HepG2 (cell line): ENCODE measurements around the gene ADCY5. TPM values are rescaled to one million over a fixed set of nuclear protein-coding genes. Genes with fewer than 3 reads are reported as not detected.

ENCODE experiments used
- ATAC-seq: fragments of 200-7000 bp; cut with Tn5 transposase; 3 replicates; pipeline ENCODE4 v1.9.1; 2020; ENCODE audit warnings: mild to moderate bottlenecking, moderate library complexity
- BruUV-seq: library from RNA; stranded (reverse); fragments of 400-500 nt; replicated peaks from 2 replicates; lab custom pipeline; 2021; lab: Mats Ljungman, UMichigan
- CTCF ChIA-PET: fragments of 300-600 bp; formaldehyde crosslinking; extraction: SDS; loops from one replicate; lab custom pipeline; 2021; ENCODE audit warnings: low total read pairs, inconsistent platforms, low intra/inter-chr PET ratio; lab: Yijun Ruan, JAX
- POLR2A ChIA-PET: fragments of 350-600 bp; sonication (Branson Sonifier 250); formaldehyde crosslinking; loops from one replicate; lab custom pipeline; 2020; ENCODE audit warnings: antibody characterized with exemption, inconsistent platforms; lab: Yijun Ruan, JAX
- DNase-seq: peaks from one replicate; pipeline ENCODE4 v3.0.0-alpha.2; 2015; ENCODE audit warnings: low spot score
- FAIRE-seq: peaks from 3 replicates; lab custom pipeline; 2011; peaks lifted over from hg19 to GRCh38; lab: Jason Lieb, UNC
- H2AFZ ChIP-seq: one replicate; pipeline ENCODE4 v1.6.1; 2011; ENCODE audit warnings: low read length, inconsistent platforms
- H3K27ac ChIP-seq: fragments of 300-600 bp; 3 replicates; pipeline ENCODE4 v1.8.0; 2011; ENCODE audit warnings: mixed run types, mild to moderate bottlenecking, mixed read lengths, low read length, inconsistent platforms; ENCODE audit not compliant: insufficient read depth; ENCODE audit errors: extremely low read length
- H3K27me3 ChIP-seq, 2 experiments: fragments of 200-600 bp in 1 of 2; 2 replicates in 1 of 2; 3 replicates in 1 of 2; pipeline versions ENCODE4 v1.6.0 to v1.8.0; 2011; ENCODE audit warnings: low read length in 2 of 2, mild to moderate bottlenecking in 2 of 2, moderate library complexity in 2 of 2, inconsistent platforms in 1 of 2; ENCODE audit not compliant: insufficient read depth in 2 of 2, control insufficient read depth in 1 of 2
- H3K36me3 ChIP-seq, 2 experiments: fragments of 200-600 bp in 1 of 2; replicated peaks in 1 of 2; 2 replicates in 1 of 2; 3 replicates in 1 of 2; pipeline versions ENCODE4 v1.5.1 to v1.8.0; 2011; ENCODE audit warnings: low read length in 2 of 2, inconsistent platforms in 1 of 2; ENCODE audit not compliant: insufficient read depth in 2 of 2, control insufficient read depth in 1 of 2
- H3K4me1 ChIP-seq: 2 replicates; pipeline ENCODE4 v1.5.1; 2012; ENCODE audit warnings: low read length, inconsistent platforms; ENCODE audit not compliant: insufficient read depth
- H3K4me2 ChIP-seq: 2 replicates; pipeline ENCODE4 v1.6.0; 2011; ENCODE audit warnings: low read depth, low read length, inconsistent platforms
- H3K4me3 ChIP-seq, 3 experiments: fragments of 200-600 bp in 1 of 3; sonication (generic), shearing (Covaris generic) in 1 of 3; replicated peaks in 1 of 3; 2 replicates each; pipeline ENCODE4 v1.5.1; 2011 to 2016; ENCODE audit warnings: low read length in 3 of 3, inconsistent platforms in 2 of 3, low read depth in 2 of 3, mild to moderate bottlenecking in 2 of 3, control low read depth in 1 of 3, mixed read lengths in 1 of 3; ENCODE audit not compliant: insufficient read depth in 1 of 3
- H3K79me2 ChIP-seq: one replicate; pipeline ENCODE4 v1.6.1; 2011; ENCODE audit warnings: low read length, inconsistent platforms; ENCODE audit not compliant: insufficient read depth
- H3K9ac ChIP-seq: 2 replicates; pipeline ENCODE4 v1.6.0; 2011; ENCODE audit warnings: mild to moderate bottlenecking, low read depth, low read length, inconsistent platforms; ENCODE audit not compliant: insufficient read depth
- H3K9me3 ChIP-seq: 2 replicates; pipeline ENCODE4 v1.5.1; 2012; ENCODE audit warnings: mild to moderate bottlenecking, low read length
- H4K20me1 ChIP-seq: 2 replicates; pipeline ENCODE4 v1.6.0; 2011; ENCODE audit warnings: inconsistent platforms, mild to moderate bottlenecking, low read length, moderate library complexity; ENCODE audit not compliant: insufficient read depth
- HOXA5 ChIP-seq: sonication (generic); formaldehyde crosslinking; IDR thresholded peaks from 2 replicates; pipeline ENCODE4 v1.4.0; 2020; ENCODE audit warnings: missing genetic modification reagents
- NFIC ChIP-seq: IDR thresholded peaks from 2 replicates; pipeline ENCODE4 v1.6.1; 2012; ENCODE audit warnings: mild to moderate bottlenecking, low read length, inconsistent platforms
- TFDP2 ChIP-seq: sonication (generic); formaldehyde crosslinking; IDR thresholded peaks from 2 replicates; pipeline ENCODE4 v1.4.0; 2020; ENCODE audit warnings: missing genetic modification reagents
- THAP11 ChIP-seq: IDR thresholded peaks from 2 replicates; pipeline ENCODE4 v1.6.1; 2016; ENCODE audit warnings: missing biosample characterization, missing genetic modification reagents
- ZFP62 ChIP-seq: sonication (generic); formaldehyde crosslinking; IDR thresholded peaks from 2 replicates; pipeline ENCODE4 v1.4.0; 2020; ENCODE audit warnings: missing genetic modification reagents
- ZNF441 ChIP-seq: sonication (generic); formaldehyde crosslinking; IDR thresholded peaks from 2 replicates; pipeline ENCODE4 v1.7.0; 2021; ENCODE audit warnings: missing genetic modification reagents, borderline replicate concordance
- ZNF781 ChIP-seq: sonication (generic); formaldehyde crosslinking; IDR thresholded peaks from 2 replicates; pipeline ENCODE4 v1.5.1; 2020; ENCODE audit warnings: borderline replicate concordance, mild to moderate bottlenecking, missing genetic modification reagents; ENCODE audit errors: not compliant biosample characterization
- ZNF878 ChIP-seq: sonication (generic); formaldehyde crosslinking; IDR thresholded peaks from 2 replicates; pipeline ENCODE4 v1.8.1; 2023; ENCODE audit warnings: mild to moderate bottlenecking, missing genetic modification reagents, moderate library complexity
- ZNF883 ChIP-seq: sonication (generic); formaldehyde crosslinking; IDR thresholded peaks from 2 replicates; pipeline ENCODE4 v1.5.1; 2020; ENCODE audit warnings: mild to moderate bottlenecking, missing genetic modification reagents; ENCODE audit errors: not compliant biosample characterization
- ZNF891 ChIP-seq: sonication (generic); formaldehyde crosslinking; IDR thresholded peaks from 2 replicates; pipeline ENCODE4 v1.5.0; 2020; ENCODE audit warnings: mild to moderate bottlenecking, missing genetic modification reagents
- WGBS: methylation state at CpG from one replicate; pipeline ENCODE4 v1.1.6; 2017; ENCODE audit warnings: low lambda C conversion rate; 5-methylcytosine and 5-hydroxymethylcytosine counted together
- in situ Hi-C: cut with HindIII; loops from 2 replicates; pipeline ENCODE4 v1.10.0; 2017; ENCODE audit warnings: low pct_unique_long_range_greater_than_20kb; ENCODE audit not compliant: extremely low pct_ligation_motif_present
- intact Hi-C: fragments of 100-400 bp; cut with micrococcal nuclease; formaldehyde crosslinking; loops from one replicate; pipeline ENCODE4 v1.10.0; 2022; ENCODE audit not compliant: unreplicated experiment
- polyA plus RNA-seq, 8 experiments: library from polyadenylated mRNA; depleted of rRNA in 3 of 8; stranded (reverse) in 7 of 8; unstranded in 1 of 8; fragments of >200 nt; fragmentation: Illumina TruSeq in 4 of 8; extraction: Trizol in 4 of 8; gene quantifications; 2 replicates each; pipeline versions ENCODE4 v1.2.1 to v1.2.3, GENCODE V29; 2011 to 2016; ENCODE audit warnings: low read depth in 4 of 8, missing spikeins in 1 of 8, mixed read lengths in 1 of 8; ENCODE audit not compliant: insufficient read depth in 1 of 8
- total RNA-seq, 5 experiments: library from RNA; depleted of rRNA; stranded (reverse); fragments of >200 nt; fragmentation: Illumina TruSeq; extraction: Trizol; gene quantifications; 2 replicates each; pipeline ENCODE4 v1.2.3, GENCODE V29; 2016; ENCODE audit warnings: low read depth in 1 of 5

Gene ADCY5
- total and polyA plus RNA-seq, 2 of the 13 experiments (the other 11 are each of a cell fraction or from before 2014, with no cell fraction given) = not detected

GRCh38 chr3:123287051-123287961, 161.6 kb downstream of the ADCY5 start:
- 36% methylated on average over 13 of the region's 14 CpGs for WGBS
- TF ChIP-seq TFDP2 = no peak
- TF ChIP-seq NFIC = no peak
- TF ChIP-seq ZNF781 (CRISPR knock-in tag) = no peak
- Histone ChIP-seq H3K9me3 (no peaks in the 10 kb centered on the region), H3K9ac (no peak overlapping the region), H3K4me1 (no peaks in the 10 kb centered on the region), H3K4me3 (no peak overlapping the region), H3K4me2 (no peak overlapping the region), H3K79me2 (no peaks in the 10 kb centered on the region), H3K36me3 (no peaks in the 10 kb centered on the region), H2AFZ (no peak overlapping the region), H4K20me1 (peaks cover 5% of the 10 kb centered on the region; the same call in 1 of the 2 replicates), H3K27ac (no peak overlapping the region), H3K27me3 (peaks cover 0 to 9% of the 10 kb centered on the region in 2 experiments; a peak in 2 of 5 replicates)
- FAIRE-seq (no peak), DNase-seq (no peak), ATAC-seq (no peak)
- ChIA-PET CTCF (no interaction called here), POLR2A (no interaction called here)
- in situ Hi-C loops (no loop called here), intact Hi-C loops (no loop called here)
- no TSS peak for BruUV-seq

- FAIRE-seq = no peak
- Histone ChIP-seq H4K20me1 (peaks cover 5% of the 10 kb centered on the region; the same call in 1 of the 2 replicates), H2AFZ (no peak overlapping the region), H3K4me3 (no peak overlapping the region), H3K27me3 (peaks cover 0 to 4% of the 10 kb centered on the region in 2 experiments; a peak in 2 of 5 replicates), H3K9ac (no peak overlapping the region), H3K4me2 (no peak overlapping the region), H3K36me3 (no peaks in the 10 kb centered on the region), H3K9me3 (no peaks in the 10 kb centered on the region), H3K4me1 (no peaks in the 10 kb centered on the region), H3K27ac (no peak overlapping the region), H3K79me2 (no peaks in the 10 kb centered on the region)
- ChIA-PET POLR2A (no interaction called here), CTCF (interaction anchor here (0.8 kb wide), 2 partner anchors 203 to 273 kb away, joined by 4 to 5 read pairs; no protein-coding TSS in a partner anchor)
- peak; percentile 94 for ATAC-seq
- WGBS = 66% methylated on average over 8 of the region's 16 CpGs
- intact Hi-C loops = no loop called here
- in situ Hi-C loops = no loop called here
- DNase-seq = peak; percentile 48
- BruUV-seq = no TSS peak
- no peak for TF ChIP-seq ZNF878 (CRISPR knock-in tag)
- peak; percentile 82; the same call in 1 of the 2 replicates for TF ChIP-seq ZNF441 (CRISPR knock-in tag)
- TF ChIP-seq ZNF883 (CRISPR knock-in tag) = peak; percentile 81
- TF ChIP-seq THAP11 (CRISPR knock-in tag) = peak; percentile 65
- no peak for TF ChIP-seq ZFP62 (CRISPR knock-in tag)
- TF ChIP-seq HOXA5 (CRISPR knock-in tag) = peak; percentile 89; the same call in 1 of the 2 replicates
- TF ChIP-seq ZNF891 (CRISPR knock-in tag) = peak; percentile 47; the same call in 1 of the 2 replicates
Measured at GRCh38 chr3:123286308-123287023, 162.4 kb downstream of the ADCY5 start.
